HG03354 (cell line): Measurements from ENCODE around the gene NFATC1.

Experiments used
- ATAC-seq: cut with Tn5 transposase; IDR thresholded peaks from one replicate; pipeline ENCODE4 v1.9.1; 2021; ENCODE audit warnings: mild to moderate bottlenecking; ENCODE audit not compliant: unreplicated experiment, poor library complexity, severe bottlenecking

The NFATC1 gene

DNA sequence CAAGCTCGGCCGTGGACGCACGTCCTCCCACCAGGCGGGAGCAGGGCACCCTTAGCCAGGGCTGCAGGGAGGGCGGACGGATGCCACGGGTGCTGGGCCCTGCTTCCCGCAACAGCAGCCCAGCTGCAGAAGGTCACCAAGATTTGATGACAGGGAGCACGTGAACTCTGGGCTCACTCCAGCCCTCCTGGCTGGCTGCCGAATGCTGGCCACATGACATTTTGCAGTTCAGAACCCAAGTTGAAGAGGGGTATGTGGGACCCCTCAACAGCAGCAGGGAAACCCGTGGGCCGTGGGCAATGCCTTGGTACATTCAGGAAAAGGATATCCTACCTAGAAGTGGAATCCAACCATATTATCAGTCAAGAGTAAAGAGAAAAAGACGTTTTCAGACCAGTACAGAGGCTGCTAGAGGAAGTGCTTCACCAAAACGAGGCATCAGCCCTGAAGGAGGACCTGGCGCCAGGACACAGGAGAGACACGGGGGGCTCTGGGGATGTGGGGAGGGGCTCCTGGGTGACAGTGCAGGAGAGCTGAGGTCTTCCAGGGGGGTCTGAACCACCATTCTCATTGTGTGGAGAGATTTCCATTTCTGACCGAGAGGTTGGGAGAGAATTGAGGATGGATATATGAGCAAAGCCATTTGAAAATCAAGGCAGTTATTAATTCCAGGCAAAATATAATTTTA is 176.5 kb downstream of the NFATC1 start:
- ATAC-seq, result no peak

DNA sequence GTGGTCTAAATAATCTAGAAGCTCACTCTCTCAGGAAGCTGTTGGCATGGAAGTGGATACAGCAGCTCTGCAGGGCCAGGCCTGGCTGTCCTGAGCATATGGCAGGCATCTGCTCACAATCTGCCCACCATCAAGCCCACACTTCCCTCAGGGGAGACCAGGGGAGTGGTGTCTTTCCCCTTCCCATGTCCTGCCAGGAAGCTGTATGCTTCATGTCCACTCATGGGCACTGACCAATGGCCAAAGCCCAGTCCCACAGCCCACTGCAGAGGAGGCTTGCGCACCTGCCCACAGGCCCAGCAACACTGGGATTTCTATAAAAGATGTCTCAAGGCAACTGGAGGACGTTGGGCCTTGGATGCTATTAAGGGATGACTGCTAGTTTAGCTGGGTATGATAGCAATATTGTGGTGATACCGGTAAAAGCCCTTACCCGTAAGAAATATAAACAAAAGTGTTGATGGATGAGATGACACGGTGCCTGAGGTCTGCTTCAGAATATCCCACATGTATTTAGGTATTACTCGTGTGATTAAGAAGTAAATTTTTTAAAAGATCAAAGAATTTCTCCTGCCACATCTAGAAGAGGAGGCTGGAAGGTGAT is 177.2 kb downstream of the NFATC1 start:
- no peak for ATAC-seq

DNA sequence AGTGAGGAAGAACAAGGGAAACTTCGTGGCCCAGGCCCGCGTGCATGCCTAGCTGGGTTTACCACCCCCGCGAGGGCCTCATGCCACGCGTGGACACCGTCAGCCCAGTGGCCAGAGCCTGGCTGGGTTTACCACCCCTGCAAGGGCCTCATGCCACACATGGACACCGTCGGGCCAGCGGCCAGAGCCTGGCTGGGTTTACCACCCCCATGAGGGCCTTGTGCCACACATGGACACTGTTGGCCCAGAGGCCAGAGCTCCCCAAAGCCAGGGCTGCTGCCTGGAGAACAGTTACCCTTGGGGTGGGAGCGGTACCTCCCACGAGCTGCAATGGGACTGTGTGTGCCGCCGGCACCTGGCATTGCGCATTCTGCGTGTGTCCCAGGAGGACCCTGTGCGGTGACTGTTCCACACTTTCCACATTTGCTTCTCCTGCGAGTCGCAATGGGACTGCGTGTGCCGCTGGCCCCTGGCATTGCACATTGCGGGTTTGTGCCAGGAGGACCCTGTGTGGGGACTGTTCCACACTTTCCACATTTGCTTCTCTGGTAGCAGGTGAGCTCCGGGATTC is 178.3 kb downstream of the NFATC1 start:
- ATAC-seq, result no peak

DNA sequence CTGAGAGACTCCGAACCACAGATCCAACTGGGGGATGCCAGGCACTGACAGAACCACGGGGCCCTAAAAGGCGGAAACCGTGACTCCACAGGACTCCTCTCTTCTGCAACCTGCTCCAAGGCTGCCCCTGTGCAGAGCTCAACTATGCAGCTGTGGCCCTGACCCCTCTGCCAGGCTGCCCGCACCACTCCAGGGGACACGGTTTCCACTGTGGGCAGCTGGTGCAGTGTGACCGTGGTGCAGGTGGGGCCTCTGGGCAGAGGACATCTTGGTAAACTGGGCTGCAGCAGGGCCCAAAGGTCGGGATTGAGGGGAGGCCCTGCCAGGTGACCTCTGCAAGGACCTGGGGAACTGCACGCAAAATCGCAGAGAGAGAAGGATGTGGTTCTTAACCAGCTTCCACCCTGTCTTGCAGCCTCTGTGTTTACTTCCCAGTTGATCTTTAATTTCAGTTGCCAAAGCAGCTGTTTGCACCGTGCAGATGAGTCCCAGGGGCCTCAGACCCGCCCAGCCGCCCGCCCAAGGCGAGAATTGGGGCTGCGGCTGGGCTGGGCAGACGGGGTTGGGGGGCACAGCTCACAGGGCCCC is 179.3 kb downstream of the NFATC1 start:
- peak; percentile 65 for ATAC-seq

DNA sequence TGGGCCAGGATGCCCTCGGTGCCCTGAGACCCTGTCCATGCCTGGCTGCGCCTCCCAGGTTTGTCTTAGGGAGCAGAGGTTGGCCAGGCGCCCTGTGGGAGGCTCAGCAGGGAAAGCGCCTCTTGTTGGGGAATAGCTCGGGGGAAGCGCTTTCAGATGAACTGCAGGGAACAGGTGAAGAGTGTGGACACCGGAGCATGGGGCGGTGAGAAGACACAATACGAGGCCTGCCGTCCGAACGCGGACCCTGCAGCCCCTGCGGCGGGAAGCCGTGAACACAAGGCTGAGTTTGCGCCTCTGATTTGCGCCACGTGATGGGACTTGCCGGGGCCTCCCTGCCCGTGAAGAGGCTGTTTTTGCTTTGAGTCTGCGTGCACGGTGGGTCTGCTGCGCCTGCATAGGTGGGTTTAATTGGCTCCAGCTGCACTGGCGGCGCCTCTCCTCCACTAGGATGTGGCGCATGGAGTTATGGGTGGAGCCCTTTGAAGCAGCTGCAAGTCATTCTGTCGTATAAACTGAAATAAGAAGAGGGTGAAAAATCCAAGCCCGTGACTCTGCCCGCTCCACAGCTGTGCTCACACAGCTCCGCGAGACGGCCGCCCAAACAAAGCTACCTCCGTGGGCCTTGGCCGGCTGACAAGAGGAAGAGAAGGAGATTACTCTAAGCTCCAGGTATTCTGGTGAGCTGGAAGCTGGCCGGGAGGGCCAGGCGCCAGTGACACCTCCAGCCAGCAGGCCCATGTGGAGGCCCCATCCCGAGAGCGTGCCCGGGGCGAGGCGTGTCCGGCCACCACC is 180.4 kb downstream of the NFATC1 start:
- ATAC-seq, result no peak

DNA sequence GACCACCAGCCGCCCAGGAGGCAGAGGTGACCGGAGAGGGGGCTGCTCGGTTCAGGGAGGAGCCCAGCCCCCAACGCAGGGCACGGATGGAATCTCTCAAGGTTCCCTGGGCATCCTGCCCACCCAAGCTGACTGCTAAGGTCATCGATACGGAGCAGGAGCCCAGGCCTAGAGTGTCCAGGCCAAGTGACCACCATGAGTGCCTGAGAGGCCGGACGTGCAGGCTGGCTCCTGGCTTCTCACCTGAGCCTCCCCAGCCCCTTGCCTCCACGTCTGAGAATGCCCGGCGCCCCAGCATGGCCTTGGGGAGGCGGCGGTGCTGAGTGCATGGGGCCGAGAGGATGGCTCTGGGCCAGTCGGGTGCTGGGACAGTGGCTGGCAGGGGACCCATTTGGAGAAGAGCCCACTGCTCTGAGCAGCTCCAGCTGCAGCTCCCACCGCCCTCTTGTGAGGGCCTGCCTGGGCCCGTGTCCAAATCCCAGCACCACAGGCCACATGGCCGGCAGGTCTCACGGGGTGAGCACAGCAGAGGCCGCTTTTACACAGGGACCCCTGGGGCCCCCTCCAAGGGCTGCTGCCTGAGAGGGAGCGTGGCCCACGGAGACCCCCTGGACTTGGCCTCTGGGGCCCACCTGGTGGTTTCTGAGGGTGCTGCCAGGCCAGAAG is 181.1 kb downstream of the NFATC1 start:
- ATAC-seq, result no peak

DNA sequence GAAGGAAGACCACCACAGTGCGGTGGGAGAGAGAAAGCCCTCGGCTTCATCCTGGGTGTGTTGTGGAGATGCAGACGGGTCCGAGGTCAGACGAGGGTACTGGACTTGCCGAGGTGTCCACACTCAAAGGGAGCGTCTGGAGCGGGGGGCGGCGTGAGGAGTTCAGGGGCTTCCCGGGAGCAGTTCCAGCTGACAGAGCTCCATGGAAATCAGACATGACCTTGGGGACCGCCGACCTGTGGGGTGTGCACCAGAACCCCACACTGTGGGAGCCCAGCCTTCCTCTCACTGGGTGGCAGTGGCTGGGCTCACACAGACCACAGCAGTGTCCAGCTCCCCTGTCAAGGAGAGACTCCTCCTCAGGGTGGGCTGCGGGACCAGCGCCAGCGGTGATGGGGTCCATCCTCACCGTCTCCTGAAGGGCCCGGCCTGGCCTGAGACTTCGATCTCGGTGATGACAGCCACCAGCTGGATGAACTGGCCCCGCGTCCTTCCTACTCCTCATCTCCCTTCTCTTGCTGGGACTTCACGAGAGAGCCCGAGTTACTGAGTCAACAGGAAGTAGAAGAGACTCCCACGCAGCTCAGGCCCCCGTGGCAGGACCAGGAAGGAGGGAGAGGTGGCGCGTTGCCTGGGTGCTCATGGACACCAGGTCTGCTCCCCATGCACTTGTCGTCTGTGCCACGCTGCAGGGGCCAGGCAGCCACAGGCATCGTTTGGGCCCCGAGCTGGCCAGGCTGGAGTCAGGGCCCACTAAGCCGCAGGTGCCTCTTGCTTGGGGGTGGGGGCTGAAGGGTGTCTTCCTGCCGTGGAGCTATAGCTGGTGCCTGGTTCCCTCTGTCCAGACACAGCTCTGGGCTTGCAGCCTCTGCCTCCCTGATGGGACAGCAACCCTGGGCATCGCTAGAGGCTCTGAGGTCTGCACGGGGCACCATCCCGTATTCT is 182.0 kb downstream of the NFATC1 start:
- no peak for ATAC-seq

DNA sequence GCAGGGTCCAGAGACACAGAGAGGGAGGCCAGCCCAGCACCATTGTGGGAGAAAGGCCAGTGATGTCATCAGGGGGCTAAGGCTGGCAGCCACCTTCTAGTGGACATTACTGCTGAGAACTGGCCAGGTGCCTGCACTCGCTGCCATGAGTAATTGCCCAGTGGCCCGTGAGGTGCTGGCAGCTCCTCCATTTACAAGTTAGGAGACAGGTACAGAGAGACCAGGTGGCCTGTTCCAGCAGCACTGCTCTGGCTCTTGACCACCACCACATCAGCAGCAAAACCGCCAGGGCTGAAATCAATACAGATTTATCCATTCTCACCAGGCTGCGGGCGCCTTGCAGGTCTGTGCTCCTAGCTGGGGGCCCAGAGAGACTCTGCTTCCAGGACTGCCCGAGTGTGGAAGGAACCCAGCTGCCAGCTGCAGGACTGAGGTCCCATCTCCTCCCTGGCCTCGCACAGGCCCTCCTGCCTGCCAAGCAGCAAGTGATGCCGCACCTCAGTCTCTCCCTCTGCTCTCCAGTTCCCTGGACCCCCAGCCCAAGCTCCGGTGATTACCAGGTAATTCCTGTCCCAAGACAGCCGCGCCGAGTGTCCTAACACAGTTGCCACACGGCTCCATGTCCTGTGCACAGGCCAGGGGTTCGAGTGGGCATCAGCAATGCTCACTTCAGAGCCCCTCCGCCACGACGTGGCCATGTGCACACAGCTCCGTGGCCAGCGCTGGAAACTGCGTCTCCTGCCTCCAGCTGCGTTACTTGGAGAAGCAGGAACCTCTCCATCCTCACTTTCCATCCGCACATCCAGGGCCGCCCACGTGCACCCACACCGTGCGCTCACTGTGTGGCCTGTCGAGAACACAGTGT is 182.9 kb downstream of the NFATC1 start:
- no peak for ATAC-seq
